Fibroblast of peridontal ligament (primary cell): ENCODE measurements around the gene SLC17A9.

Experiments used
- DNase-seq: peaks from one replicate; pipeline ENCODE4 v3.0.0-alpha.2; 2010; ENCODE audit errors: extremely low read depth

Gene SLC17A9

DNA sequence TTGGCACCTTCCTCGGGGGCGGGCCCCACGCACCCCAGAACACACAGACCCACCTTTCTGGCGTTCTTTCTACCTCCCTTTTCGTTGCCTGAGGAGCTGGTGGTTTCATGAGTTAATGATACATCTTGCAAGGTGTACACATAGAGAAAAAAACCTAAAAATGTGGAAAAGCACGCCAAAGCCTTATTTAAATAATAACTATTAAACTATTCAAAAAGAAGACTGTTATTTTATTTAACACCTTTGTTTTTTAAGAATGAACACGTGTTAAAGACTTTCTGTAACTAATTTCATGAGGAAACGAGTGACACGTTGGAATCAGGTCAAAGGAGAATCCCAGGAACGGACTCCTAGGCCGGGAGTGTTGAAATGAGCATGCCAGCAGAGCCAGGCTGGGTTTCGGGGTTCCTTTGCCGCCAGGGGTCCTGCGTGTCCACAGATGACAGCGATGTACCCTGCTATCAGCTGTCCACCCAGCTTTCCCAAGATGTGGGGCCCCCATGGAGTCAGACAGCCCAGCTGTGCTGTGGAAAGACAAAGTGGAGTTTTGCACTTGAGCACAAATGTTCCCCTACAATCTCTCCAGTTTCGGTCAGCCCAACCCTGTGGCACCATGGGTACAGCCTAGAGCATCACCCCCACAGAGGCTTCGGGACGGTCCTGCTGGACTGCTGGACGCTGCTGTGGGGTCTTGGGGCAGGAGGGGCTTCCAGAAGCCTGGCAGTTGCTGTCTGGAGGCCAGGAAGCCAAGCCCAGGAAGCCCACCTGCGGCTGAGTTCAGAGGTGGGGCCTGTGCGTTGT is 16.1 kb downstream of the SLC17A9 start:
- DNase-seq = no peak

DNA sequence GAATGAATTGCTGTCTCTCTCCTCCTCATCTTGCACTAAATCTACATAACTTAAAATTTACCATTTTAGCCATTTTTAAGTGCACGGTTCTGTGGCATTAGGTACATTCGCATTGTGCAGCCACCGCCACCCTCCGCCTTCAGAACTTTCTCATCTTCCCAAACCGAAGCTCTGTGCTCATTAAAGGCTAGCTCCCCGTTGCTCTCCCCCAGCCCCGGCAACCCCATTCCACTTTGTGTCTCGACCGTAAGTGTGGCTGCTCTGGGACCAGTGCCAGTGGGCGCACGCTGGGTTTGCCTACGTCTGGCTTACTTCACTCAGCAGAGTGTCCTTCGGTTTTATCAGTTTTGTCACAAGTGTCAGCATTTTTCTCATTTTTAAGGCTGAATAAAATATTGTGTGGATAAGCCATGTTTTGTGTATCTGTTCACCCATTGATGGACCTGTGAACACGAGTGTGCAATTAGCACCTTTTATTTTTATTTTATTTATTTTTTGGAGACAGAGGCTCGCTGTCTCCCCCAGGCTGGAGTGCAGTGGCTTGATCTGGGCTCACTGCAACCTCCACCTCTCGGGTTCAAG is 16.8 kb downstream of the SLC17A9 start:
- no peak for DNase-seq

- no peak for DNase-seq
These were observed 17.4 kb downstream of the SLC17A9 start for GRCh38 chr20:62969939-62970306.

DNA sequence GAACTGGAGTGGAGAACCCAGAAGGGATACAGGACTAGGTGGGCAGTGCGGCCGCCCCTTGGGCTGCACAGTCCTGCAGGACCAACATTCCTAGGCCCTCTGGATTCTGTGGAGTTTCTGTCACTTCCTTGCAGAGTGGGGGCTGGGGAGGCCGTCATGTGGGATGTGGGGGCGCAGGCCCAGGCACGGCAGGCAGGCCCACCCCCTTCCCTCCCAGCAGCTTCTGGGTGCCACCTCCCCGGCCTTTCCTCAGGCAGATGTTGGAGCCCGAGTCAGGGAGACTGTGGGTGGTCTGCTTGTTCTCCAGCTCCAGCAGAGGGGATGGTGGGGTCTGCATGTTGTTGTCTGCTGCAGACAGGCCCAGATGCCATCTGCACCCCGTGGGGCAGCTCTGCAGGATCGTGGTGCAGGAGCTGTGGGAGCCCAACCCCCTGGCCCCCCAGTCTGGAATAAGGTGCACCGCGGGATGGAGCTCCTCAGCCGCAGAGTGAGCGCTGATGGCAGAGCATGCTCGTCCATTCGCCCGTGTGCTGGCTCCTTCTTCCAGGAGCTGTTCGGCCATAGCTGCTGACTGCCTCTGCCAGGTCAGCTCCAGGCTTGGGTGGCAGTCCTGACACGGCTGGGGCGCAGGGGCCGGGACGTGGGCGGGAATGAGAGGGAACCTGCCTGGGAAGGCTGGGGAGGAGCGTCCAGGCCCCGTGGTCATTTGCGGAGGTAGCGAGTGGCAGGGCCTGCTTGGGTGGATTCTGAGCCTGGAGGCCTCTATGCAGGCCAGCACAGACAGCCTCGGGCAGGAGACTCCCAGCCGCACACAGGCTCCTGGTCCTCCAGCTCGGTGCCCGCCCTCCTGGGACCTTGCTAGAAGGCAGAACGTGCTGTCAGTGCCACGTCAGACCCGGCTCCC is 18.1 kb downstream of the SLC17A9 start:
- no peak for DNase-seq

GRCh38 chr20:62971211-62971949 is 18.9 kb downstream of the SLC17A9 start:
- DNase-seq = no peak

DNA sequence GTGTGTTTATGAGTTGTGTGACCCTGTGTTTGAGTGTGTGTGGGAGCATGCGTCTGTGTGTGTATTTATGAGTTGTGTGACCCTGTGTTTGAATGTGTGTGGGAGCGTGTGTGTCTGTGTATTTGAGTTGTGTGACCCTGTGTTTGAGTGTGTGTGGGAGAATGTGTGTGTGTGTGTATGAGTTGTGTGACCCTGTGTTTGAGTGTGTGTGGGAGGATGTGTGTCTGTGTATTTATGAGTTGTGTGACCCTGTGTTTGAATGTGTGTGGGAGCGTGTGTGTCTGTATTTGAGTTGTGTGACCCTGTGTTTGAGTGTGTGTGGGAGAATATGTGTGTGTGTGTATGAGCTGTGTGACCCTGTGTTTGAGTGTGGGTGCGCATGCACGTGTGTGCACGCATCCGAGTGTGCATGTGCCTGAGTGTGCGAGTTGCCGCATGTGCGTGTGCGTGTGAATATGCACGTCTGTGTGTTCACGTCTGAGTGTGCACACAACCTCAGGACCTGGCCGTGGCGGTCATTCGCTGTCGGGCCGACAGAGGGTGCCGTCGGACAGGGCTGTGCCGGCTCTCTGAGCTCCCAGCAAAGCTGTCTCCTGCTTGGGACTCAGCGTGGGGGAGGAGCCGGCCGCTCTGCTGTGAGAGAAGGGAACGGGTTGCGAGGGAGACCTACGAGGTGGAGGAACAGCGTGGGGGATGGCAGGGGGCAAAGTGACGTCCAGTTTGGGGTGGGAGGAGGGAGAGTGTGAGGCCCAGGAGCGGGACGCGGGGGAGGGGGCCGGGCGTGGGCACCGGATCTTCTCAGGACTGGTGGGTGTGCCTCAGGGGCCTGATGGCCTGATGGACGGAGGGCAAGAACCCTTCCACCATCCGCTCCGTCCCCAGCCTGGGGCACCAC is 19.7 kb downstream of the SLC17A9 start:
- DNase-seq = peak; percentile 65

DNA sequence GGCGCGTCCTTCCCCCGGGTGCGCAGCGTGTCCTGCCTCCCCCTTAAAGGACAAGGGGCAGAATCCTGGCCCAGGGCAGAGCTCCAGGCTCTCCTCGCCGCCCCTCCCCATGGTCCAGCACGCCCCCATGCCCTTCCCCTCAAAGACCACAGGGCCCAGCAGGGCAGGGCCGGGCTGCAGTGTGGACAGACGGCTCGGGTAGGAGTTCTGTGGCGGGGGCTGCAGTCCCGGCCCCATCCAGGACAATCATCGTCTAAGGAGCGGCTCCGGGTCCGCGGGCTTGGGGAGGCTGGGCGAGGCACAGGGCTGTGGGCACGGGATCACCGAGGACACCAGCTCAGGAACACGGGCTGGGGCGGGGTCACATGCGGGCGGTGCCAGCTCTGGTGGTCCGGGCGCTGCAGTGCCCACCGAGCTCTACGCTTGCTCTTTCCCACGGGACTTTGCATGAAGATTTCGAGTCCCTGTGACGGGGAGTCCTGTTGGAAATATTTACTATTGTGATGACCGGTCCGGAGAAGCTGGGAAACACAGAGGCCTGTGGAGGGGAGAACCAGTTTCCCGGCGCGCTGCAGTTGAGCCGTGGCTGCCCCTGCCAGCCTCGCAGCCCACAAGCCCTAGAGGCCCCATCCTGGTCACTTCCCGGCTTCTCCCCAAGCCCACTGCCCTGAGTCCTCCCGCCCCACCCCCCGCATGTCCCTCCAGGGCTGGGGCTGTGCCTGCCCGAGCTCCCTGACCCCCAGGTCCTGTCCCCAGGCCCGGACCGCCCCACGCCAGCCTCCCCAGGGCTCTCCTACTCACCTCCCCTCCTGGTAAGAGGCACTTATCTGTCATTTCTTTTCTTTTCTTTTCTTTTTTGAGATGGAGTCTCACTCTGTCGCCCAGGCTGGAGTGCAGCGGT is 20.6 kb downstream of the SLC17A9 start:
- no peak for DNase-seq

DNA sequence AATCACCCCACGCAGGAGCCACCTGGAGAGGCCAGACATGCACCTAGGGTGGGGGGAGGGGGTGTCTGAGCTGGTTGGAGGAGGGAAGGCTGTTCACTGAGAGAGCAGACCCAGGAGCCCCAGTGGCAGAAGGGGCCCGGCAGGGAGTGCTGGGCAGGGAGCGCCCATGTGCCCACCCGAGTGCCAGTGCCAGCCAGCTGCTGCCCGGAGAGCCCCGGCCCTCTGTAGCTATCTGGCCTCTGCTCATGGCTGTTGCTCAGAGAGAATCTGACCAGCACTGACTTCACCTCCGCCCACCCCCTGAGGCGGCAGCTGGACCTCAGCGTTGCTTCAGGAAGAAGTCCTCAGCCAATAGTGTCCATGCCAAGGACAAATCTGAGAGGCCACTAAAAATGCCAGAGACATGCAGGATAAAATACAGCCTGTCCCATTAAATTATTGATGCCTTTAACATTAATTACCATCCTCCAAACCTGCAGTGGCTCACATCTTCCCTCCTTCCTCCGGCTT is 22.8 kb downstream of the SLC17A9 start:
- no peak for DNase-seq

GRCh38 chr20:62975812-62976508 is 23.5 kb downstream of the SLC17A9 start:
- DNase-seq = no peak

DNA sequence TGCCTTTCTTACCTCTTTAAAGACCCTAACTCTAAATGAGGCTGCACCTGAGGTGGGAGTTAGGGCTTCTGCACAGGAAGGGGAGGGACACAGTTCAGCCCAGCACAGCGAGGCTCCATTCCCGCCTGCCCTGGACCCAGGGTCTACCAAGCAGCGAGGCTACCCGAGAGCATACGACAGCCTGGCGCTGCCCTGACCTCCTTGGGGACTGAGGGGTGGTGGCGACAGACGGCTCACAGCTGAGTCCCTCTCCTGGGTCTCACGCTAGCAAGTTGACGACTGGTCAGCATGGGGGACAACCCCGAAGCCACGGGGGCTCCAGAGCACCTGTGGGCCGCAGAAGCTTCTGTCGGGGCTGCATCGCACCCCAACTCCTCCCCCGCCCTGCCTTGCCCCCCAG is 24.4 kb downstream of the SLC17A9 start:
- DNase-seq = no peak

GRCh38 chr20:62977613-62978560 is 25.4 kb downstream of the SLC17A9 start:
- no peak for DNase-seq

- no peak for DNase-seq
These were observed 26.0 kb downstream of the SLC17A9 start for GRCh38 chr20:62978561-62978943.

DNA sequence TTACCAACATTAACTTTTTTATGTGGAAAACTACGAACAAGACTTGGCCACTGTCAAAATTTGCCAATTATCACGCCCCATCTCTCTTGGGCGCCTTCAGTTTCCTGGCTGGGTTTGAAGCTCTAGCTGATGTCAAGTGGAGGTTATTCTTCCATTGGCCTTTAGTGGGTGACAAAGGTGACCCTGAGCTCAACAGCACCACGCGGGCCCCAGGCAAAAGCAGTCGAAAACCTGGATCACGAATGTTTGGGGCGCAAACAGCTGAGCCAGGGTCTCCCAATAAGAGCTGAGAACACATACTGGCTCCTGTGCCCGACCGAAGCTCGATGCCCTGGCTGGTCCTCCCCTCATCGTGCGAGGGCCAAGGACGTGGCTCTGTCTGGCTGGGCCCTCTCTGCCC is 26.8 kb downstream of the SLC17A9 start:
- no peak for DNase-seq

DNA sequence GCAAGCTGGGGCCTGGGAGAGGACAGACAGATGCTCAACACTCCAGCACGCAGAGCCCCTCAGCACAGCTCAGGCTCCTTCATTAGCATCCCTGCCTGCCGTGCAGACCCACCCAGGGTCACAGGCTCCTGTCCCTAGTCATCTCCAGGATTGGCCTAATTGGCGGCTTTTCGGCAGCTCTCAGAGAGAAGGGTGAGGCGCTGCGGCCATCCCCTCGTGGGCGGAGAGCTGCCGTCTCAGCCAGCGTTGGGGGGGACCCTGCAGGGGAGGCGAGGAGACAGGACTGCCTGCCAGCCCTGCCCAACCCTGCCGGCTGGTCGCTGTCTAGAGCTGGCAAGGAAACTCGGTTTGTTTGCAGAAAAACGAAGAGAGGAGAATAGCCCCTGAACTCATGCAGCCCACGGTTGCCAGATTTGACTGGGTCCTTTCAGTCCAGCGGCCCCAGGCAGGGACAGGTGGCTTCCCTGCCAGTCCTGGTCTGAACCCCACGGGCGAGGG is 27.4 kb downstream of the SLC17A9 start:
- no peak for DNase-seq

- no peak for DNase-seq
These were observed 28.0 kb downstream of the SLC17A9 start for GRCh38 chr20:62980380-62980960.

GRCh38 chr20:62980970-62981369 is 28.5 kb downstream of the SLC17A9 start:
- DNase-seq = no peak
